Astrocyte (in vitro differentiated cells and primary cell): ENCODE data around the gene JAK3.

Source experiments
- EZH2 ChIP-seq: IDR thresholded peaks from 2 replicates; pipeline ENCODE4 v1.6.1; 2012; ENCODE audit warnings: mild to moderate bottlenecking, low read length, inconsistent platforms; ENCODE audit not compliant: insufficient read depth
- TF ChIP-seq, protein P1 (sequence below): IDR thresholded peaks from 2 replicates; pipeline ENCODE4 v1.5.1; 2011; ENCODE audit warnings: low read depth, mild to moderate bottlenecking, inconsistent platforms, low read length, moderate library complexity; ENCODE audit not compliant: insufficient read depth

DNA sequence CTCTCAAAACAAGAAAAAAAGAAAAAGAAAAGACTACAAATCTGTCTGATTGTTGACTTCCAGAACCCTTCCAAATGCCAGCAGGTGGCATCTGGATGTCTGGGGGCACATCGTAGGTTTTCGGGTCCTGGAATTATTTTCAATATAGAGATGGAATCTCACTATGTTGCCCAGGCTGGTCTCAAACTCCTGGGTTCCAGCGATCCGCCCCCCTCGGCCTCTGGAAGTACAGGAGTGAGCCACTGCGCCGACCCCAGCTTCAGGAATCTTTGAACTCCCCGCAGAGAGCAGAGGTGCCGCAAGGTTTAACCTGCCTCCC, 53.4 kb downstream of the JAK3 start:
- TF ChIP-seq, protein P1, sequence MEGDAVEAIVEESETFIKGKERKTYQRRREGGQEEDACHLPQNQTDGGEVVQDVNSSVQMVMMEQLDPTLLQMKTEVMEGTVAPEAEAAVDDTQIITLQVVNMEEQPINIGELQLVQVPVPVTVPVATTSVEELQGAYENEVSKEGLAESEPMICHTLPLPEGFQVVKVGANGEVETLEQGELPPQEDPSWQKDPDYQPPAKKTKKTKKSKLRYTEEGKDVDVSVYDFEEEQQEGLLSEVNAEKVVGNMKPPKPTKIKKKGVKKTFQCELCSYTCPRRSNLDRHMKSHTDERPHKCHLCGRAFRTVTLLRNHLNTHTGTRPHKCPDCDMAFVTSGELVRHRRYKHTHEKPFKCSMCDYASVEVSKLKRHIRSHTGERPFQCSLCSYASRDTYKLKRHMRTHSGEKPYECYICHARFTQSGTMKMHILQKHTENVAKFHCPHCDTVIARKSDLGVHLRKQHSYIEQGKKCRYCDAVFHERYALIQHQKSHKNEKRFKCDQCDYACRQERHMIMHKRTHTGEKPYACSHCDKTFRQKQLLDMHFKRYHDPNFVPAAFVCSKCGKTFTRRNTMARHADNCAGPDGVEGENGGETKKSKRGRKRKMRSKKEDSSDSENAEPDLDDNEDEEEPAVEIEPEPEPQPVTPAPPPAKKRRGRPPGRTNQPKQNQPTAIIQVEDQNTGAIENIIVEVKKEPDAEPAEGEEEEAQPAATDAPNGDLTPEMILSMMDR, result no peak
- TF ChIP-seq EZH2, result no peak
